Renal pelvis (tissue), 12 donors: ENCODE data around the gene PEMT. TPM values are rescaled to one million over a fixed set of nuclear protein-coding genes. Genes with fewer than 3 reads are reported as not detected.
"Not testable (repeated sequence)": the region's sequence is repeated elsewhere in the genome, so short reads cannot be mapped to it uniquely, and the experiment has no call there.

Source experiments
- DNase-seq: peaks from one replicate; pipeline ENCODE4 v3.0.0-alpha.2; 2013
- long read RNA-seq, 16 experiments: transcript quantifications; one replicate each; lab custom pipeline, GENCODE V29; 2026
- polyA plus RNA-seq, 3 donors: library from polyadenylated mRNA; unstranded; fragments of 120-200 nt; gene quantifications; one replicate each; pipeline ENCODE4 v1.2.1, GENCODE V29; 2013; ENCODE audit not compliant: insufficient read length in 3 of 3

PEMT gene
- polyA plus RNA-seq: 10 to 100 TPM; 33.0 to 39.3 (median 34.1) TPM
- long read RNA-seq, donor 1, transcript PEMT-201 (7 exons, 1,013 nt): major isoform, 25 of 26 reads
- long read RNA-seq, donor 1, partial matches to known transcripts: 0 of 26 reads
- long read RNA-seq, donor 1, other reads (novel, unspliced or antisense): 0 of 26 reads
- long read RNA-seq, donor 2, transcript PEMT-201 (7 exons, 1,013 nt): major isoform, 20 of 26 reads
- long read RNA-seq, donor 2, partial matches to known transcripts: 5 of 26 reads
- long read RNA-seq, donor 2, other reads (novel, unspliced or antisense): 0 of 26 reads
- long read RNA-seq, donor 3, transcript PEMT-201 (7 exons, 1,013 nt): major isoform, 19 of 26 reads
- long read RNA-seq, donor 3, partial matches to known transcripts: 5 of 26 reads
- long read RNA-seq, donor 3, other reads (novel, unspliced or antisense): 0 of 26 reads
- long read RNA-seq, donor 4, transcript PEMT-201 (7 exons, 1,013 nt): major isoform, 22 of 24 reads
- long read RNA-seq, donor 4, partial matches to known transcripts: 0 of 24 reads
- long read RNA-seq, donor 4, other reads (novel, unspliced or antisense): 0 of 24 reads
- long read RNA-seq, donor 5, transcript PEMT-201 (7 exons, 1,013 nt): major isoform, 17 of 18 reads
- long read RNA-seq, donor 5, partial matches to known transcripts: 0 of 18 reads
- long read RNA-seq, donor 5, other reads (novel, unspliced or antisense): 0 of 18 reads
- long read RNA-seq, donor 6, transcript PEMT-201 (7 exons, 1,013 nt): major isoform, 21 of 22 reads
- long read RNA-seq, donor 6, partial matches to known transcripts: 0 of 22 reads
- long read RNA-seq, donor 6, other reads (novel, unspliced or antisense): 0 of 22 reads
- long read RNA-seq, donor 7, transcript PEMT-201 (7 exons, 1,013 nt): major isoform, 28 of 38 reads
- long read RNA-seq, donor 7, partial matches to known transcripts: 6 of 38 reads
- long read RNA-seq, donor 7, other reads (novel, unspliced or antisense): 0 of 38 reads
- long read RNA-seq, donor 8, transcript PEMT-201 (7 exons, 1,013 nt): major isoform, 5 of 5 reads
- long read RNA-seq, donor 8, partial matches to known transcripts: 0 of 5 reads
- long read RNA-seq, donor 8, other reads (novel, unspliced or antisense): 0 of 5 reads
- long read RNA-seq, donor 9, transcript PEMT-201 (7 exons, 1,013 nt): major isoform, 36 of 45 reads
- long read RNA-seq, donor 9, partial matches to known transcripts: 5 of 45 reads
- long read RNA-seq, donor 9, other reads (novel, unspliced or antisense): 0 of 45 reads
- long read RNA-seq, donor 10, transcript PEMT-201 (7 exons, 1,013 nt): major isoform, 25 of 28 reads
- long read RNA-seq, donor 10, partial matches to known transcripts: 0 of 28 reads
- long read RNA-seq, donor 10, other reads (novel, unspliced or antisense): 0 of 28 reads
- long read RNA-seq, donor 11, transcript PEMT-201 (7 exons, 1,013 nt): major isoform, 11 of 16 reads
- long read RNA-seq, donor 11, transcript PEMT-213 (2 exons, 383 nt): minor isoform, 5 of 16 reads
- long read RNA-seq, donor 11, partial matches to known transcripts: 0 of 16 reads
- long read RNA-seq, donor 11, other reads (novel, unspliced or antisense): 0 of 16 reads
- long read RNA-seq, donor 12, transcript PEMT-201 (7 exons, 1,013 nt): major isoform, 27 of 27 reads
- long read RNA-seq, donor 12, partial matches to known transcripts: 0 of 27 reads
- long read RNA-seq, donor 12, other reads (novel, unspliced or antisense): 0 of 27 reads
- long read RNA-seq, donor 13, transcript PEMT-201 (7 exons, 1,013 nt): major isoform, 15 of 18 reads
- long read RNA-seq, donor 13, partial matches to known transcripts: 0 of 18 reads
- long read RNA-seq, donor 13, other reads (novel, unspliced or antisense): 0 of 18 reads
- long read RNA-seq, donor 14: 0 reads
- long read RNA-seq, donor 15: 0 reads
- long read RNA-seq, donor 16, transcript PEMT-201 (7 exons, 1,013 nt): major isoform, 30 of 34 reads
- long read RNA-seq, donor 16, partial matches to known transcripts: 0 of 34 reads
- long read RNA-seq, donor 16, other reads (novel, unspliced or antisense): 0 of 34 reads

GRCh38 chr17:17591355-17592298, at the start of gene PEMT:
PEMT (minus strand) TSS chr17:17591708; CDS start chr17:17591626, 82 bp downstream.
- DNase-seq: peak; percentile 98

GRCh38 chr17:17639661-17640270, 48.3 kb upstream of the PEMT start:
- not testable (repeated sequence) for DNase-seq

- DNase-seq: no peak
Measured at GRCh38 chr17:17638467-17638866, 47.0 kb upstream of the PEMT start.

- DNase-seq: no peak
Measured at GRCh38 chr17:17636272-17636885, 44.9 kb upstream of the PEMT start.

- DNase-seq: not testable (repeated sequence)
Measured at GRCh38 chr17:17635537-17636271, 44.2 kb upstream of the PEMT start.

GRCh38 chr17:17635126-17635525, 43.6 kb upstream of the PEMT start:
- no peak for DNase-seq

- DNase-seq: no peak
Measured at GRCh38 chr17:17633310-17633709, 41.8 kb upstream of the PEMT start.

GRCh38 chr17:17632690-17633089, 41.2 kb upstream of the PEMT start:
- DNase-seq: not testable (repeated sequence)

GRCh38 chr17:17628388-17629008, 37.0 kb upstream of the PEMT start:
- no peak for DNase-seq

GRCh38 chr17:17626840-17627239, 35.3 kb upstream of the PEMT start:
- no peak for DNase-seq

GRCh38 chr17:17626151-17626805, 34.8 kb upstream of the PEMT start:
- no peak for DNase-seq

- no peak for DNase-seq
Measured at GRCh38 chr17:17624741-17625140, 33.2 kb upstream of the PEMT start.

- DNase-seq: no peak
Measured at GRCh38 chr17:17623904-17624303, 32.4 kb upstream of the PEMT start.

GRCh38 chr17:17621254-17621653, 29.7 kb upstream of the PEMT start:
- DNase-seq: no peak

- peak; percentile 62 for DNase-seq
Measured at GRCh38 chr17:17613708-17614114, 22.2 kb upstream of the PEMT start.
